Bronchial epithelial cell (primary cell): ENCODE data around the gene HIVEP3. TPM values are rescaled to one million over a fixed set of nuclear protein-coding genes. Genes with fewer than 3 reads are reported as not detected.

Experiments
- DNase-seq: peaks from one replicate; pipeline ENCODE4 v3.0.0-alpha.2; 2010; ENCODE audit warnings: low read depth
- FAIRE-seq: peaks from 2 replicates; lab custom pipeline; 2011; peaks lifted over from hg19 to GRCh38; lab: Jason Lieb, UNC
- H3K27me3 ChIP-seq: 2 replicates; pipeline ENCODE4 v1.5.1; 2011; ENCODE audit warnings: low read length; ENCODE audit not compliant: control insufficient read depth, insufficient read depth
- H3K36me3 ChIP-seq: 2 replicates; pipeline ENCODE4 v1.5.1; 2011; ENCODE audit warnings: low read length; ENCODE audit not compliant: control insufficient read depth, insufficient read depth
- H3K4me3 ChIP-seq: 2 replicates; pipeline ENCODE4 v1.5.1; 2011; ENCODE audit warnings: mild to moderate bottlenecking, low read depth, low read length, control low read depth
- CTCF ChIP-seq: IDR thresholded peaks from 2 replicates; pipeline ENCODE4 v1.5.1; 2011; ENCODE audit warnings: mild to moderate bottlenecking, moderate library complexity, low read length, control low read depth, inconsistent platforms; ENCODE audit not compliant: insufficient read depth, severe bottlenecking
- total RNA-seq: library from RNA; depleted of rRNA; stranded (reverse); fragments of >200 nt; gene quantifications from 2 replicates; pipeline ENCODE4 v1.2.1, GENCODE V29; 2014

HIVEP3 gene
- total RNA-seq, 1 donor from 2014 or later: under 0.01 TPM

GRCh38 chr1:41720861-41721410 lies 197.8 kb downstream of the HIVEP3 start:
- H3K4me3 ChIP-seq: no peak overlapping the region
- TF ChIP-seq CTCF: no peak
- FAIRE-seq (no peak), DNase-seq (no peak)
- no peaks in the 10 kb centered on the region for H3K27me3 ChIP-seq
- H3K36me3 ChIP-seq: no peaks in the 10 kb centered on the region

GRCh38 chr1:41719590-41719989 lies 199.1 kb downstream of the HIVEP3 start:
- Histone ChIP-seq H3K36me3 (no peaks in the 10 kb centered on the region), H3K4me3 (no peak overlapping the region), H3K27me3 (no peaks in the 10 kb centered on the region)
- no peak for TF ChIP-seq CTCF
- no peak for FAIRE-seq
- no peak for DNase-seq

GRCh38 chr1:41719128-41719527 lies 199.6 kb downstream of the HIVEP3 start:
- H3K4me3 ChIP-seq: no peak overlapping the region
- no peaks in the 10 kb centered on the region for H3K27me3 ChIP-seq
- DNase-seq: no peak
- no peaks in the 10 kb centered on the region for H3K36me3 ChIP-seq
- no peak for FAIRE-seq
- TF ChIP-seq CTCF: no peak

GRCh38 chr1:41718497-41718896 lies 200.2 kb downstream of the HIVEP3 start:
- DNase-seq (peak; percentile 46), FAIRE-seq (no peak)
- no peak overlapping the region for H3K4me3 ChIP-seq
- TF ChIP-seq CTCF: no peak
- no peaks in the 10 kb centered on the region for H3K27me3 ChIP-seq
- no peaks in the 10 kb centered on the region for H3K36me3 ChIP-seq

- no peak for TF ChIP-seq CTCF
- no peaks in the 10 kb centered on the region for H3K27me3 ChIP-seq
- DNase-seq: no peak
- H3K36me3 ChIP-seq: no peaks in the 10 kb centered on the region
- no peak overlapping the region for H3K4me3 ChIP-seq
- FAIRE-seq: no peak
Measured at GRCh38 chr1:41716188-41717130, 202.3 kb downstream of the HIVEP3 start.
